ENCODE data around the gene ABCC4.

DNA sequence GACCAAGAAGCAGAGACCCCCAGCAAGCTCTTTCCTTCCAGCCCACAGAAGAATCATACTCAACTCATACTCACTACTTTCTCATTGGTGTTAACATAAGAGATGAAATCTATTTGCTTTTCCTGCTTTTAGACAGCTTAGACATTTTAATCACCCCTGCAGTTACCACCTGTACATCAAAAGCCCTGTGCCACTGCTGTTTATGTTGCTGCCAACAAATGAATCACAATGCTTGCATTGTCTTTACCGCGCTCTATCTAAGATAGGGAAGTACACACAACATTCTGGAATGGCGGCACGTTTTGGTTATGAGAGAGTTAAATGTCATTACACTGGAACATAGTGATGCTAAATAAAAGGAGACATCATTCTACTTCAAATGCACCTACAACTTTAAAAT lies 95.1 kb downstream of the ABCC4 start:
- TF ChIP-seq, protein P1, sequence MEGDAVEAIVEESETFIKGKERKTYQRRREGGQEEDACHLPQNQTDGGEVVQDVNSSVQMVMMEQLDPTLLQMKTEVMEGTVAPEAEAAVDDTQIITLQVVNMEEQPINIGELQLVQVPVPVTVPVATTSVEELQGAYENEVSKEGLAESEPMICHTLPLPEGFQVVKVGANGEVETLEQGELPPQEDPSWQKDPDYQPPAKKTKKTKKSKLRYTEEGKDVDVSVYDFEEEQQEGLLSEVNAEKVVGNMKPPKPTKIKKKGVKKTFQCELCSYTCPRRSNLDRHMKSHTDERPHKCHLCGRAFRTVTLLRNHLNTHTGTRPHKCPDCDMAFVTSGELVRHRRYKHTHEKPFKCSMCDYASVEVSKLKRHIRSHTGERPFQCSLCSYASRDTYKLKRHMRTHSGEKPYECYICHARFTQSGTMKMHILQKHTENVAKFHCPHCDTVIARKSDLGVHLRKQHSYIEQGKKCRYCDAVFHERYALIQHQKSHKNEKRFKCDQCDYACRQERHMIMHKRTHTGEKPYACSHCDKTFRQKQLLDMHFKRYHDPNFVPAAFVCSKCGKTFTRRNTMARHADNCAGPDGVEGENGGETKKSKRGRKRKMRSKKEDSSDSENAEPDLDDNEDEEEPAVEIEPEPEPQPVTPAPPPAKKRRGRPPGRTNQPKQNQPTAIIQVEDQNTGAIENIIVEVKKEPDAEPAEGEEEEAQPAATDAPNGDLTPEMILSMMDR (IDR thresholded peaks at IDR 0.05 in 8 of 11, conservative IDR thresholded peaks at IDR 0.05 in 3 of 11) = no peak
- no peak for TF ChIP-seq POLR2A (IDR thresholded peaks at IDR 0.05)

All from spleen (tissue), 7 donors.